AG04450 (cell line): ENCODE measurements around the gene CCL11. TPM values are rescaled to one million over a fixed set of nuclear protein-coding genes. Genes with fewer than 3 reads are reported as not detected.

ENCODE experiments used
- CTCF ChIA-PET: fragments of 300-600, 350-600 bp; formaldehyde crosslinking; extraction: SDS; loops from one replicate; lab custom pipeline; 2022; ENCODE audit warnings: antibody characterized with exemption, inconsistent platforms; lab: Charles Lee
- POLR2A ChIA-PET: fragments of 350-600 bp; formaldehyde crosslinking; extraction: SDS; loops from one replicate; lab custom pipeline; 2021; ENCODE audit warnings: antibody characterized with exemption, inconsistent platforms; lab: Yijun Ruan, JAX
- DNase-seq: peaks from one replicate; pipeline ENCODE4 v3.0.0-alpha.2; 2011; ENCODE audit warnings: low read depth, low spot score
- H3K27ac ChIP-seq: one replicate; pipeline ENCODE4 v1.5.1; 2012; ENCODE audit warnings: low read depth, low read length, control low read depth
- H3K27me3 ChIP-seq: one replicate; pipeline ENCODE4 v1.6.0; 2012; ENCODE audit warnings: low read length; ENCODE audit not compliant: control insufficient read depth, insufficient read depth
- H3K4me3 ChIP-seq: 2 replicates; pipeline ENCODE4 v1.5.1; 2011; ENCODE audit warnings: mild to moderate bottlenecking, low read depth, low read length, control low read depth
- H3K9me3 ChIP-seq: 2 replicates; pipeline ENCODE4 v1.5.1; 2012; ENCODE audit warnings: low read length; ENCODE audit not compliant: control insufficient read depth, insufficient read depth
- polyA plus RNA-seq: library from polyadenylated mRNA; depleted of rRNA; stranded (reverse); fragments of >200 nt; gene quantifications from 2 replicates; pipeline ENCODE4 v1.2.3, GENCODE V29; 2011
- TF ChIP-seq, protein P1 (sequence below): IDR thresholded peaks from 2 replicates; pipeline ENCODE4 v1.5.1; 2011; ENCODE audit warnings: low read depth, low read length, control low read depth, inconsistent platforms

Gene CCL11
- polyA plus RNA-seq, 1 experiment, result 0.73 TPM

- Histone ChIP-seq H3K27me3 (no peaks in the 10 kb centered on the region), H3K9me3 (no peaks in the 10 kb centered on the region), H3K27ac (peak within 1 kb of the TSS; percentile 94), H3K4me3 (peak within 1 kb of the TSS; percentile 79)
- TF ChIP-seq, protein P1, sequence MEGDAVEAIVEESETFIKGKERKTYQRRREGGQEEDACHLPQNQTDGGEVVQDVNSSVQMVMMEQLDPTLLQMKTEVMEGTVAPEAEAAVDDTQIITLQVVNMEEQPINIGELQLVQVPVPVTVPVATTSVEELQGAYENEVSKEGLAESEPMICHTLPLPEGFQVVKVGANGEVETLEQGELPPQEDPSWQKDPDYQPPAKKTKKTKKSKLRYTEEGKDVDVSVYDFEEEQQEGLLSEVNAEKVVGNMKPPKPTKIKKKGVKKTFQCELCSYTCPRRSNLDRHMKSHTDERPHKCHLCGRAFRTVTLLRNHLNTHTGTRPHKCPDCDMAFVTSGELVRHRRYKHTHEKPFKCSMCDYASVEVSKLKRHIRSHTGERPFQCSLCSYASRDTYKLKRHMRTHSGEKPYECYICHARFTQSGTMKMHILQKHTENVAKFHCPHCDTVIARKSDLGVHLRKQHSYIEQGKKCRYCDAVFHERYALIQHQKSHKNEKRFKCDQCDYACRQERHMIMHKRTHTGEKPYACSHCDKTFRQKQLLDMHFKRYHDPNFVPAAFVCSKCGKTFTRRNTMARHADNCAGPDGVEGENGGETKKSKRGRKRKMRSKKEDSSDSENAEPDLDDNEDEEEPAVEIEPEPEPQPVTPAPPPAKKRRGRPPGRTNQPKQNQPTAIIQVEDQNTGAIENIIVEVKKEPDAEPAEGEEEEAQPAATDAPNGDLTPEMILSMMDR, result no peak
- ChIA-PET POLR2A (interaction anchor here (1.1 to 3.2 kb wide), 7 partner anchors 16 to 106 kb away, joined by 3 to 15 read pairs (median 8); no protein-coding TSS in a partner anchor), CTCF (interaction anchor here (1.5 to 5.1 kb wide), 4 partner anchors 52 to 106 kb away, joined by 5 to 47 read pairs (median 8); no protein-coding TSS in a partner anchor)
- DNase-seq, result peak; percentile 65
Observed at GRCh38 chr17:34254651-34255380, 30.7 kb upstream of the CCL11 start, which contains the start of gene CCL2. Gene CCL2, plus strand, starts transcription at chr17:34255285. Its CDS starts 65 bp downstream, at chr17:34255350.

GRCh38 chr17:34255381-34255732, 30.2 kb upstream of the CCL11 start:
- peak overlapping the region; percentile 94 for H3K27ac ChIP-seq
- CTCF ChIA-PET, result interaction anchor here (1.5 to 5.1 kb wide), 4 partner anchors 51 to 106 kb away, joined by 5 to 47 read pairs (median 8); no protein-coding TSS in a partner anchor
- no peaks in the 10 kb centered on the region for H3K9me3 ChIP-seq
- POLR2A ChIA-PET, result interaction anchor here (1.0 to 3.2 kb wide), 7 partner anchors 17 to 105 kb away, joined by 3 to 15 read pairs (median 8); no protein-coding TSS in a partner anchor
- TF ChIP-seq, protein P1, result no peak
- H3K4me3 ChIP-seq, result peak overlapping the region; percentile 79
- no peaks in the 10 kb centered on the region for H3K27me3 ChIP-seq
- DNase-seq, result no peak

- Histone ChIP-seq H3K27me3 (no peaks in the 10 kb centered on the region), H3K27ac (no peak overlapping the region), H3K4me3 (peak overlapping the region; percentile 79), H3K9me3 (no peaks in the 10 kb centered on the region)
- DNase-seq, result no peak
- TF ChIP-seq, protein P1, result no peak
- ChIA-PET POLR2A (interaction anchor here (1.0 to 3.2 kb wide), 5 partner anchors 20 to 105 kb away, joined by 3 to 15 read pairs (median 8); no protein-coding TSS in a partner anchor), CTCF (interaction anchor here (1.5 to 5.1 kb wide), 4 partner anchors 51 to 105 kb away, joined by 5 to 47 read pairs (median 8); no protein-coding TSS in a partner anchor)
Observed at GRCh38 chr17:34255841-34256240, 29.7 kb upstream of the CCL11 start.

DNA sequence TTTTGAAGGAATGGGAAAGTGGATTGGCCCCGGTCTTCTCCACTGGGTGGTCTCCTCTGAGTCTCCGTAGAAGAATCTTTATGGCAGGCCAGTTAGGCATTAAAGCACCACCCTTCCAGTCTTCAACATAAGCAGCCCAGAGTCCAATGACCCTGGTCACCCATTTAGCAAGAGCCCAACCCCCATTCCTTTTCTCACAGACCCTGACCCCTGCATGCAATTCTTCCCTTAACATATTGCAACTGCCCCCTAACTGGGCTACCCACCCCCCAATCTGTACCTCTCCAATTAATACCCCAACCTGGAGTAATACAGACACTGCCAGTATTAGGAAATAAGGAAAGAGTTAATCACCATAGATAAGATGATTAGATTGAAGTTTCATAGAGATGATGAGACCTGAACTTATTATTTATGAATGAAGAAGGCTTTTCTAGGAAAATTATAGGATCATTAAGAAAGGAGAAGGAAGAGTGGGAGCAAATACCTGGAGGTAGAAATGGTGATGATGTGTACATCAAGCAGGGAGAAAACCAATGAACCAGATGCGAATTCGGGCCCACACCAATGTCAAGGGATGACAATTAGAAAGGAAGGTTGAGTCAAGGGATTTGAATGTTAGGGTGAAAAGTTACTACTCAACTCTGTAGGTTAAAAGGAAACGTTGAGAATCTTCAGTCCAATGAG, 28.1 kb upstream of the CCL11 start:
- Histone ChIP-seq H3K27ac (no peak overlapping the region), H3K4me3 (no peak overlapping the region), H3K9me3 (no peaks in the 10 kb centered on the region), H3K27me3 (no peaks in the 10 kb centered on the region)
- no peak for DNase-seq
- TF ChIP-seq, protein P1, result no peak
- CTCF ChIA-PET, result interaction anchor here (3.0 to 5.1 kb wide), 2 partner anchors 57 to 104 kb away, joined by 11 to 47 read pairs; no protein-coding TSS in a partner anchor
- POLR2A ChIA-PET, result interaction anchor here (0.7 to 2.5 kb wide), 2 partner anchors 43 to 103 kb away, joined by 3 to 10 read pairs; no protein-coding TSS in a partner anchor
